Neural progenitor cell (in vitro differentiated cells): ENCODE results near the gene AP2A1. TPM values are rescaled to one million over a fixed set of nuclear protein-coding genes. Genes with fewer than 3 reads are reported as not detected.

Experiments used
- DNase-seq: peaks from one replicate; pipeline ENCODE4 v3.0.0-alpha.2; 2016; ENCODE audit warnings: low spot score
- H2AFZ ChIP-seq: fragments of 200-600 bp; sonication (generic); replicated peaks from 2 replicates; pipeline ENCODE4 v1.6.1; 2016; ENCODE audit warnings: antibody characterized with exemption
- H3F3A ChIP-seq: fragments of 200-600 bp; sonication (generic); 2 replicates; pipeline ENCODE4 v1.6.1; 2016; ENCODE audit warnings: antibody characterized with exemption, low read depth
- H3K27ac ChIP-seq: fragments of 200-600 bp; sonication (generic); 2 replicates; pipeline ENCODE4 v1.5.1; 2016; ENCODE audit warnings: mild to moderate bottlenecking
- H3K27me3 ChIP-seq: fragments of 200-600 bp; sonication (generic); 2 replicates; pipeline ENCODE4 v1.6.1; 2016; ENCODE audit warnings: mild to moderate bottlenecking, moderate library complexity
- H3K36me3 ChIP-seq: fragments of 200-600 bp; sonication (generic); 2 replicates; pipeline ENCODE4 v1.5.1; 2016
- H3K4me1 ChIP-seq: fragments of 200-600 bp; sonication (generic); 2 replicates; pipeline ENCODE4 v1.6.1; 2016; ENCODE audit warnings: mixed run types
- H3K4me2 ChIP-seq: fragments of 200-600 bp; sonication (generic); 2 replicates; pipeline ENCODE4 v1.6.1; 2016
- H3K4me3 ChIP-seq: fragments of 200-600 bp; sonication (generic); 2 replicates; pipeline ENCODE4 v1.5.1; 2016
- H3K79me2 ChIP-seq: fragments of 200-600 bp; sonication (generic); 2 replicates; pipeline ENCODE4 v1.6.1; 2016; ENCODE audit warnings: low read depth
- H3K9ac ChIP-seq: fragments of 200-600 bp; sonication (generic); 2 replicates; pipeline ENCODE4 v1.6.1; 2016
- H3K9me3 ChIP-seq: fragments of 200-600 bp; sonication (generic); 2 replicates; pipeline ENCODE4 v1.5.1; 2016; ENCODE audit warnings: low read depth
- H4K20me1 ChIP-seq: fragments of 200-600 bp; sonication (generic); 2 replicates; pipeline ENCODE4 v1.6.1; 2016; ENCODE audit warnings: low read depth
- H3K27ac Mint-ChIP-seq: 3 replicates; pipeline ENCODE4 v1.8.0; 2021; ENCODE audit warnings: mixed read lengths
- H3K27me3 Mint-ChIP-seq: 2 replicates; pipeline ENCODE4 v1.8.0; 2022; ENCODE audit warnings: low read depth, mild to moderate bottlenecking, inconsistent platforms, moderate library complexity, mixed read lengths; ENCODE audit not compliant: insufficient read depth
- H3K36me3 Mint-ChIP-seq: 3 replicates; pipeline ENCODE4 v1.8.0; 2021; ENCODE audit warnings: mixed read lengths
- H3K4me1 Mint-ChIP-seq: 3 replicates; pipeline ENCODE4 v1.8.0; 2021; ENCODE audit warnings: mixed read lengths
- H3K4me3 Mint-ChIP-seq: 3 replicates; pipeline ENCODE4 v1.8.0; 2021; ENCODE audit warnings: mild to moderate bottlenecking, moderate library complexity, mixed read lengths
- H3K9me3 Mint-ChIP-seq: 3 replicates; pipeline ENCODE4 v1.8.0; 2020; ENCODE audit warnings: mixed read lengths
- EZH2 ChIP-seq: fragments of 200-600 bp; sonication (generic); IDR thresholded peaks from 2 replicates; pipeline ENCODE4 v1.6.1; 2017; ENCODE audit warnings: antibody characterized with exemption, mild to moderate bottlenecking, moderate library complexity
- EZH2phosphoT487 ChIP-seq: fragments of 200-600 bp; sonication (generic); IDR thresholded peaks from 2 replicates; pipeline ENCODE4 v1.6.1; 2017; ENCODE audit warnings: antibody characterized with exemption
- total RNA-seq: library from RNA; depleted of rRNA; stranded (reverse); fragments of >200 nt; gene quantifications from 2 replicates; pipeline ENCODE4 v1.2.3, GENCODE V29; 2015; ENCODE audit warnings: low replicate concordance
- TF ChIP-seq, protein P1 (sequence below): fragments of 200-600 bp; sonication (generic); IDR thresholded peaks from 2 replicates; pipeline ENCODE4 v1.5.1; 2017; ENCODE audit warnings: antibody characterized with exemption, mild to moderate bottlenecking

AP2A1 gene
- total RNA-seq, 1 donor from 2014 or later = 61.6 TPM

- Mint-ChIP-seq H3K27ac (no peak overlapping the region), H3K9me3 (no peaks in the 10 kb centered on the region), H3K4me3 (no peak overlapping the region), H3K36me3 (peaks cover 20% of the 10 kb centered on the region), H3K4me1 (no peaks in the 10 kb centered on the region), H3K27me3 (peaks cover 2% of the 10 kb centered on the region)
- H3K4me2 ChIP-seq = no peak overlapping the region
- H4K20me1 ChIP-seq = peaks cover 38% of the 10 kb centered on the region
- TF ChIP-seq EZH2phosphoT487 = no peak
- TF ChIP-seq, protein P1, sequence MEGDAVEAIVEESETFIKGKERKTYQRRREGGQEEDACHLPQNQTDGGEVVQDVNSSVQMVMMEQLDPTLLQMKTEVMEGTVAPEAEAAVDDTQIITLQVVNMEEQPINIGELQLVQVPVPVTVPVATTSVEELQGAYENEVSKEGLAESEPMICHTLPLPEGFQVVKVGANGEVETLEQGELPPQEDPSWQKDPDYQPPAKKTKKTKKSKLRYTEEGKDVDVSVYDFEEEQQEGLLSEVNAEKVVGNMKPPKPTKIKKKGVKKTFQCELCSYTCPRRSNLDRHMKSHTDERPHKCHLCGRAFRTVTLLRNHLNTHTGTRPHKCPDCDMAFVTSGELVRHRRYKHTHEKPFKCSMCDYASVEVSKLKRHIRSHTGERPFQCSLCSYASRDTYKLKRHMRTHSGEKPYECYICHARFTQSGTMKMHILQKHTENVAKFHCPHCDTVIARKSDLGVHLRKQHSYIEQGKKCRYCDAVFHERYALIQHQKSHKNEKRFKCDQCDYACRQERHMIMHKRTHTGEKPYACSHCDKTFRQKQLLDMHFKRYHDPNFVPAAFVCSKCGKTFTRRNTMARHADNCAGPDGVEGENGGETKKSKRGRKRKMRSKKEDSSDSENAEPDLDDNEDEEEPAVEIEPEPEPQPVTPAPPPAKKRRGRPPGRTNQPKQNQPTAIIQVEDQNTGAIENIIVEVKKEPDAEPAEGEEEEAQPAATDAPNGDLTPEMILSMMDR = no peak
- H3K9me3 ChIP-seq = no peaks in the 10 kb centered on the region
- no peaks in the 10 kb centered on the region for H3K4me1 ChIP-seq
- H2AFZ ChIP-seq = no peak overlapping the region
- H3F3A ChIP-seq = no peaks in the 10 kb centered on the region
- no peak for DNase-seq
- H3K4me3 ChIP-seq = no peak overlapping the region
- H3K27ac ChIP-seq = no peak overlapping the region
- no peaks in the 10 kb centered on the region for H3K27me3 ChIP-seq
- no peak overlapping the region for H3K9ac ChIP-seq
- no peaks in the 10 kb centered on the region for H3K36me3 ChIP-seq
- H3K79me2 ChIP-seq = peaks cover 32% of the 10 kb centered on the region
Observed at GRCh38 chr19:49827034-49827433, 60.2 kb downstream of the AP2A1 start.

DNA sequence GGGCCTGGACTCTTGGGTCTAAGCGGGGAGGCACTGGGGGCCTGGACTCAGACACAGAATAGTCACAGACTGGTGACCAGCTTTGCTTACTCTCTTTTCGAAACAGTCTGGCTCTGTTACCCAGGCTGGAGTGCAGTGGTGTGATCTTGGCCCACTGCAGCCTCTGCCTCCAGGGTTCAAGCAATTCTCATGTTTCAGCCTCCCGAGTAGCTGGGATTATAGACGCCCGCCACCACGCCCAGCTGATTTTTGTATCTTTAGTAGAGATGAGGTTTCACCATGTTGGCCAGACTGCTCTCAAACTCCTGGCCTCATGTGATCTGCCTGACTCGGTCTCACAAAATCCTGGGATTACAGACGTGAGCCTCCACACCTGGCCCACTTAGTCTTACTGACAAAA lies 62.4 kb downstream of the AP2A1 start:
- Histone ChIP-seq H3K4me2 (no peak overlapping the region), H3K9ac (no peak overlapping the region), H3K27ac (no peak overlapping the region), H3K27me3 (no peaks in the 10 kb centered on the region), H3K4me3 (no peak overlapping the region), H2AFZ (no peak overlapping the region), H3K79me2 (peaks cover 14% of the 10 kb centered on the region), H4K20me1 (peaks cover 34% of the 10 kb centered on the region), H3K9me3 (no peaks in the 10 kb centered on the region), H3K36me3 (no peaks in the 10 kb centered on the region), H3F3A (no peaks in the 10 kb centered on the region), H3K4me1 (no peaks in the 10 kb centered on the region)
- Mint-ChIP-seq H3K27me3 (peaks cover 4% of the 10 kb centered on the region), H3K9me3 (no peaks in the 10 kb centered on the region), H3K36me3 (peaks cover 22% of the 10 kb centered on the region), H3K27ac (no peak overlapping the region), H3K4me1 (no peaks in the 10 kb centered on the region), H3K4me3 (no peak overlapping the region)
- no peak for DNase-seq
- TF ChIP-seq EZH2phosphoT487 = no peak
- TF ChIP-seq, protein P1 = no peak
- no peak for TF ChIP-seq EZH2

DNA sequence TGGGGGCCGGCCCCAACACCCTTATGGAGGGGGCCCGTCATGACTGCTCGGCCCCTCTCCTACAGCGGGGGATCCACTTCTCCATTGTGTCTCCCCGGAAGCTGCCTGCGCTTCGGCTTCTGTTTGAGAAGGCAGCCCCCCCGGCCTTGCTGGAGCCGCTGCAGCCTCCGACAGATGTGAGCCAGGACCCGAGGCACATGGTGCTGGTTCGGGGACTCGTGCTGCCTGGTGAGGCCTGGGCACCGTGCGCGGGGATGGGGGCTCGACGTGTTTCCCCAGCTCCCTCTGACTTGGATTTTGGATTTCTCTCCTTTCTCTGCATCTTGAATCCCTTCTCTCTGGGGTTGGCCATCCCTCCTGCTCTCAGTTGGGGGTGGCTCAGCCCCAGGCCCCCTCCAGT lies 62.9 kb downstream of the AP2A1 start:
- Histone ChIP-seq H3K36me3 (no peaks in the 10 kb centered on the region), H3K9me3 (no peaks in the 10 kb centered on the region)
- H3K4me1 Mint-ChIP-seq = no peaks in the 10 kb centered on the region

More for the DNA sequence above, 62.9 kb downstream of the AP2A1 start:
- Mint-ChIP-seq H3K27me3 (peaks cover 4% of the 10 kb centered on the region), H3K36me3 (peaks cover 23% of the 10 kb centered on the region), H3K27ac (no peak overlapping the region), H3K4me3 (no peak overlapping the region), H3K9me3 (no peaks in the 10 kb centered on the region)
- Histone ChIP-seq H3F3A (no peaks in the 10 kb centered on the region), H3K4me1 (no peaks in the 10 kb centered on the region), H2AFZ (no peak overlapping the region), H3K4me2 (no peak overlapping the region), H3K9ac (no peak overlapping the region), H3K27me3 (no peaks in the 10 kb centered on the region), H3K79me2 (peaks cover 9% of the 10 kb centered on the region), H3K4me3 (no peak overlapping the region), H3K27ac (no peak overlapping the region), H4K20me1 (peaks cover 35% of the 10 kb centered on the region)
- no peak for DNase-seq
- TF ChIP-seq EZH2phosphoT487 (no peak), EZH2 (no peak)
- TF ChIP-seq, protein P1 = no peak
